Esophagus squamous epithelium (tissue), 5 donors: ENCODE data around the gene DENND4A. TPM values are rescaled to one million over a fixed set of nuclear protein-coding genes. Genes with fewer than 3 reads are reported as not detected.

Source experiments
- DNase-seq: peaks from one replicate; lab custom pipeline; 2025; lab: John Stamatoyannopoulos, UW
- H3K27ac ChIP-seq, 4 donors: fragments of 200-600 bp; sonication (generic); one replicate each; pipeline ENCODE4 v1.5.1; 2016 to 2019; ENCODE audit warnings: mild to moderate bottlenecking in 1 of 4
- H3K27me3 ChIP-seq, 4 donors: fragments of 200-600 bp; sonication (generic); 1 replicate in 3 of 4; 2 replicates in 1 of 4; pipeline versions ENCODE4 v1.5.1 to v1.6.0; 2017 to 2021; ENCODE audit warnings: antibody characterized with exemption in 1 of 4
- H3K36me3 ChIP-seq, 3 donors: fragments of 200-600 bp; sonication (generic); one replicate each; pipeline ENCODE4 v1.5.1; 2016 to 2019
- H3K4me1 ChIP-seq, 3 donors: fragments of 200-600 bp; sonication (generic); one replicate each; pipeline ENCODE4 v1.5.1; 2017 to 2019
- H3K4me3 ChIP-seq, 4 donors: fragments of 200-600 bp; sonication (generic); 1 replicate in 3 of 4; 2 replicates in 1 of 4; pipeline ENCODE4 v1.5.1; 2016 to 2019; ENCODE audit warnings: mild to moderate bottlenecking in 2 of 4, moderate library complexity in 1 of 4
- H3K9me3 ChIP-seq, 3 donors: fragments of 200-600 bp; sonication (generic); one replicate each; pipeline ENCODE4 v1.5.1; 2016 to 2019
- CTCF ChIP-seq, 6 experiments: fragments of 450-650 bp in 4 of 6; fragments of 200-600 bp in 2 of 6; sonication (generic) in 2 of 6; IDR thresholded peaks; one replicate each; pipeline ENCODE4 v1.5.1; 2016 to 2019; ENCODE audit warnings: antibody characterized with exemption in 6 of 6, mild to moderate bottlenecking in 4 of 6, moderate library complexity in 4 of 6
- POLR2A ChIP-seq, 4 donors: fragments of 450-650 bp; IDR thresholded peaks; one replicate each; pipeline ENCODE4 v1.6.1; 2017; ENCODE audit warnings: antibody characterized with exemption in 4 of 4, mild to moderate bottlenecking in 4 of 4, moderate library complexity in 3 of 4
- WGBS, 2 donors: methylation state at CpG; one replicate each; pipeline ENCODE4 v1.1.5; 2018; 5-methylcytosine and 5-hydroxymethylcytosine counted together
- intact Hi-C: fragments of 100-400 bp; cut with DNase I; formaldehyde crosslinking; loops from one replicate; pipeline ENCODE4 v1.15.0; 2022
- total RNA-seq, 4 donors: library from RNA; depleted of rRNA; stranded (reverse); fragments of >200 nt; gene quantifications; one replicate each; pipeline ENCODE4 v1.1.0, GENCODE V29; 2016
- donor health status: DM: yes; HTN: yes; CAD: no.

Gene DENND4A
- total RNA-seq, 4 donors from 2014 or later, result 5.9 to 22.3 (median 10.9) TPM

GRCh38 chr15:65688462-65688861 is 103.6 kb downstream of the DENND4A start:
- intact Hi-C loops, result no loop called here
- no peaks in the 10 kb centered on the region for H3K27me3 ChIP-seq
- no peak overlapping the region for H3K4me3 ChIP-seq
- no peak for DNase-seq
- no peaks in the 10 kb centered on the region for H3K4me1 ChIP-seq
- peaks cover 0 to 43% (median 14%) of the 10 kb centered on the region in 3 donors for H3K36me3 ChIP-seq
- 85 to 93% methylated on average over 1 of the region's 1 CpG for WGBS, 2 donors
- H3K9me3 ChIP-seq, result no peaks in the 10 kb centered on the region
- no peak for TF ChIP-seq CTCF (IDR thresholded peaks at IDR 0.05)
- TF ChIP-seq POLR2A (IDR thresholded peaks at IDR 0.05), result no peak
- H3K27ac ChIP-seq, result no peak overlapping the region

- H3K4me3 ChIP-seq, result no peak overlapping the region
- H3K9me3 ChIP-seq, result no peaks in the 10 kb centered on the region
- no peaks in the 10 kb centered on the region for H3K27me3 ChIP-seq
- H3K4me1 ChIP-seq, result no peaks in the 10 kb centered on the region
- WGBS, 2 donors, result 77 to 79% methylated on average over 2 of the region's 2 CpGs
- intact Hi-C loops, result no loop called here
- H3K27ac ChIP-seq, result no peak overlapping the region
- no peak for DNase-seq
- no peak for TF ChIP-seq POLR2A (IDR thresholded peaks at IDR 0.05)
- TF ChIP-seq CTCF (IDR thresholded peaks at IDR 0.05), result no peak
- H3K36me3 ChIP-seq, result no peaks in the 10 kb centered on the region
Observed at GRCh38 chr15:65682404-65682911, 109.6 kb downstream of the DENND4A start.

- H3K27me3 ChIP-seq, result no peaks in the 10 kb centered on the region
- intact Hi-C loops, result no loop called here
- no peaks in the 10 kb centered on the region for H3K4me1 ChIP-seq
- H3K4me3 ChIP-seq, result no peak overlapping the region
- WGBS, 2 donors, result 92 to 96% methylated on average over 1 of the region's 1 CpG
- no peaks in the 10 kb centered on the region for H3K9me3 ChIP-seq
- DNase-seq, result no peak
- TF ChIP-seq POLR2A (IDR thresholded peaks at IDR 0.05) (no peak), CTCF (IDR thresholded peaks at IDR 0.05) (no peak)
- no peak overlapping the region for H3K27ac ChIP-seq
- H3K36me3 ChIP-seq, result peaks cover 0 to 3% (median 0%) of the 10 kb centered on the region in 3 donors
Observed at GRCh38 chr15:65680544-65680943, 111.5 kb downstream of the DENND4A start.

- intact Hi-C loops, result no loop called here
- H3K4me1 ChIP-seq, result no peaks in the 10 kb centered on the region
- no peaks in the 10 kb centered on the region for H3K9me3 ChIP-seq
- no peak for DNase-seq
- H3K27ac ChIP-seq, result no peak overlapping the region
- peaks cover 0 to 39% (median 0%) of the 10 kb centered on the region in 3 donors for H3K36me3 ChIP-seq
- no peaks in the 10 kb centered on the region for H3K27me3 ChIP-seq
- WGBS, 2 donors, result 88 to 94% methylated on average over 2 of the region's 2 CpGs
- no peak overlapping the region for H3K4me3 ChIP-seq
- no peak for TF ChIP-seq CTCF (IDR thresholded peaks at IDR 0.05)
- TF ChIP-seq POLR2A (IDR thresholded peaks at IDR 0.05), result no peak
Observed at GRCh38 chr15:65676123-65676522, 116.0 kb downstream of the DENND4A start.

- intact Hi-C loops, result no loop called here
Observed at GRCh38 chr15:65675551-65675950, 116.5 kb downstream of the DENND4A start.

More at GRCh38 chr15:65675551-65675950, 116.5 kb downstream of the DENND4A start:
- H3K4me1 ChIP-seq, result no peaks in the 10 kb centered on the region
- 74 to 85% methylated on average over 1 of the region's 1 CpG for WGBS, 2 donors
- no peaks in the 10 kb centered on the region for H3K9me3 ChIP-seq
- H3K36me3 ChIP-seq, result peaks cover 0 to 44% (median 0%) of the 10 kb centered on the region in 3 donors
- no peak overlapping the region for H3K4me3 ChIP-seq
- TF ChIP-seq CTCF (IDR thresholded peaks at IDR 0.05), result no peak
- no peak for TF ChIP-seq POLR2A (IDR thresholded peaks at IDR 0.05)
- H3K27ac ChIP-seq, result no peak overlapping the region
- H3K27me3 ChIP-seq, result no peaks in the 10 kb centered on the region
- DNase-seq, result no peak
